ENCODE data around the gene ELF4. TPM values are rescaled to one million over a fixed set of nuclear protein-coding genes. Genes with fewer than 3 reads are reported as not detected.
A peak's percentile ranks its signal among the peaks of the same experiment; 100 is the strongest.

The ELF4 gene
- 16.4 and 21.3 TPM in 2 replicates for total RNA-seq

- peak; percentile 61 for DNase-seq (ENCODE audit: low read depth)
Observed at GRCh38 chrX:130110379-130111219, at the start of gene ELF4. TSS of gene ELF4 (minus strand) at chrX:130110497. CDS start at chrX:130081330, 29,167 bp downstream.

GRCh38 chrX:130159776-130160175, 49.5 kb upstream of the ELF4 start:
- DNase-seq (ENCODE audit: low read depth): no peak
- no peak overlapping the region for H3K4me3 ChIP-seq (ENCODE audit: low read depth, low read length)
- no peak for TF ChIP-seq CTCF (IDR thresholded peaks at IDR 0.05; ENCODE audit: insufficient read depth, low read depth, low read length)

More at GRCh38 chrX:130110379-130111219, at the start of gene ELF4:
- TF ChIP-seq CTCF (IDR thresholded peaks at IDR 0.05; ENCODE audit: insufficient read depth, low read depth, low read length): no peak
- H3K4me3 ChIP-seq (ENCODE audit: low read depth, low read length): peak within 1 kb of the TSS; percentile 67

- DNase-seq (ENCODE audit: low read depth): no peak
- no peak for TF ChIP-seq CTCF (IDR thresholded peaks at IDR 0.05; ENCODE audit: insufficient read depth, low read depth, low read length)
- H3K4me3 ChIP-seq (ENCODE audit: low read depth, low read length): no peak overlapping the region
Observed at GRCh38 chrX:130158311-130158710, 48.0 kb upstream of the ELF4 start.

GRCh38 chrX:130155564-130155963, 45.3 kb upstream of the ELF4 start:
- no peak for TF ChIP-seq CTCF (IDR thresholded peaks at IDR 0.05; ENCODE audit: insufficient read depth, low read depth, low read length)
- no peak overlapping the region for H3K4me3 ChIP-seq (ENCODE audit: low read depth, low read length)
- no peak for DNase-seq (ENCODE audit: low read depth)

GRCh38 chrX:130147631-130148030, 37.3 kb upstream of the ELF4 start:
- no peak for TF ChIP-seq CTCF (IDR thresholded peaks at IDR 0.05; ENCODE audit: insufficient read depth, low read depth, low read length)
- no peak for DNase-seq (ENCODE audit: low read depth)
- no peak overlapping the region for H3K4me3 ChIP-seq (ENCODE audit: low read depth, low read length)

- DNase-seq (ENCODE audit: low read depth): no peak
- no peak for TF ChIP-seq CTCF (IDR thresholded peaks at IDR 0.05; ENCODE audit: insufficient read depth, low read depth, low read length)
Observed at GRCh38 chrX:130145123-130145522, 34.8 kb upstream of the ELF4 start.

More at GRCh38 chrX:130145123-130145522, 34.8 kb upstream of the ELF4 start:
- no peak overlapping the region for H3K4me3 ChIP-seq (ENCODE audit: low read depth, low read length)

Measured in fibroblast of villous mesenchyme (primary cell).